C4-2B (cell line): ENCODE data around the gene CDKN2AIP.

Experiments used
- H3K27ac ChIP-seq: fragments of 450-650 bp; 2 replicates; pipeline ENCODE4 v1.5.1; 2017
- ZFX ChIP-seq: fragments of 450-650 bp; IDR thresholded peaks from 2 replicates; pipeline ENCODE4 v1.6.1; 2017
- TF ChIP-seq, protein P1 (sequence below): fragments of 450-650 bp; conservative IDR thresholded peaks from 2 replicates; pipeline ENCODE4 v1.5.1; 2017; ENCODE audit warnings: mild to moderate bottlenecking

Gene CDKN2AIP

DNA sequence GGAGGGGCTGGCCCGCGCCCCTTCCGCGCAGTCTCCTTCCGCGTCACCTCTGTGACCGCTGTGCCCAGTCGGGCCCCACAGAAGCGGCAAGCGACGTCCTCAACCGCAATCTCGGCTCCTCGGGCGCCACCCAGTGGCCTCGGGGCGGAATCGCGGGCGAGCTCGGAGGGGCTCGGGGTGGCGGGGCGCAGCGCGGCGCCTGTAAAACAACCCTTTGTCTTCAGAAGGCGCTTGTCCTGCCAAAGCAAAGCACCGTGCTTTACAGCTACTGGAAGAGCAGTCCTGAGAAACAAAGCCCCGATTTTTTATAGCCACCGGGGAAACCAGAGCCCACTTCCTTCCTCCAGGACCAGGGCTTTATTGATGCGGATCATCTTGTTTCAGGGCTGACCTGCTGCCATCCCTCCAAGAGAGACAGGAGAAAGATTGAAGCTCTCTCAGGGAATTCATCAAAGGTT, 37.3 kb upstream of the CDKN2AIP start:
- no peak for TF ChIP-seq ZFX
- TF ChIP-seq, protein P1, sequence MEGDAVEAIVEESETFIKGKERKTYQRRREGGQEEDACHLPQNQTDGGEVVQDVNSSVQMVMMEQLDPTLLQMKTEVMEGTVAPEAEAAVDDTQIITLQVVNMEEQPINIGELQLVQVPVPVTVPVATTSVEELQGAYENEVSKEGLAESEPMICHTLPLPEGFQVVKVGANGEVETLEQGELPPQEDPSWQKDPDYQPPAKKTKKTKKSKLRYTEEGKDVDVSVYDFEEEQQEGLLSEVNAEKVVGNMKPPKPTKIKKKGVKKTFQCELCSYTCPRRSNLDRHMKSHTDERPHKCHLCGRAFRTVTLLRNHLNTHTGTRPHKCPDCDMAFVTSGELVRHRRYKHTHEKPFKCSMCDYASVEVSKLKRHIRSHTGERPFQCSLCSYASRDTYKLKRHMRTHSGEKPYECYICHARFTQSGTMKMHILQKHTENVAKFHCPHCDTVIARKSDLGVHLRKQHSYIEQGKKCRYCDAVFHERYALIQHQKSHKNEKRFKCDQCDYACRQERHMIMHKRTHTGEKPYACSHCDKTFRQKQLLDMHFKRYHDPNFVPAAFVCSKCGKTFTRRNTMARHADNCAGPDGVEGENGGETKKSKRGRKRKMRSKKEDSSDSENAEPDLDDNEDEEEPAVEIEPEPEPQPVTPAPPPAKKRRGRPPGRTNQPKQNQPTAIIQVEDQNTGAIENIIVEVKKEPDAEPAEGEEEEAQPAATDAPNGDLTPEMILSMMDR, result peak; percentile 93
- no peak overlapping the region for H3K27ac ChIP-seq

DNA sequence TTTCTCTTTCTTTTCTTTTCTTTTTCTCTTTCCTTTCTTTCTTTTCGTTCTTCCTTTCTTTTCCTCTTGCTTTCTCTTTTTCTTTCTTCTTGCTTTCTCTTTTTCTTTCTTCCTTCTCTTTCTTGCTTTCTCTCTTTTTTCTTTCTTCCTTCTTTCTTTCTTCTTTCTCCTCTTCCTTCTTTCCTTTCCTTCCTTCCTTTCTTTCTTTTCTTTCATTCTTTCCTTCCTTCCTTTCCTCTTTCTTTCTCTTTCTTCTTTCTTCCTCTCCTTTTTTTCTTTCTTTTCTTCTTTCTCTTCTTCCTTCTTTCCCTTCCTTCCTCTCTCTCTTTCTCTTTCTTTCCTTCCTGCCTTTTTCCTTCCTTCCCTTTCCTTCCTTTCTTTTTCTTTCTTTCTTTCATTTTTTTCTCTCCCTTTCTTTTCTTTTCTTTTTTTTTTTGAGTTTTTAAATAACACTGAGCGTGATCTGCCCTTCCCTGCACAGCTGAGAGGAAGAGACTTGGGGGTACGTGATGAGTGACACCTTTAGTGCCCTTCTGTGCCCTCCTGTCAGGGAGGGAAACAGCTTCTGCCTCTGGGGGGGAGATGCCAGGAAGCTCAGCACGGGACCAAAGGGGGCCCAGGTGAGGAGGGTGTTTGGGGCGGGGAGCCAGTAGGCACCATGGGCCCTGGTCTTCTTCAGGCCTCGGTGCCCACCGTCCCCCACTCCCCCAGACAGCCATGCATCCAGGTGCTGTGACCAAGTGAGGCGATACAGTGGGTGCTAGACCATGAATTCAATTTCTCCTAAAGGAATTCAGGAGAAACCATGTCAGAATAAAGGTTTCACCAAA, 36.6 kb upstream of the CDKN2AIP start:
- no peak overlapping the region for H3K27ac ChIP-seq
- TF ChIP-seq, protein P1, result no peak
- TF ChIP-seq ZFX, result no peak

DNA sequence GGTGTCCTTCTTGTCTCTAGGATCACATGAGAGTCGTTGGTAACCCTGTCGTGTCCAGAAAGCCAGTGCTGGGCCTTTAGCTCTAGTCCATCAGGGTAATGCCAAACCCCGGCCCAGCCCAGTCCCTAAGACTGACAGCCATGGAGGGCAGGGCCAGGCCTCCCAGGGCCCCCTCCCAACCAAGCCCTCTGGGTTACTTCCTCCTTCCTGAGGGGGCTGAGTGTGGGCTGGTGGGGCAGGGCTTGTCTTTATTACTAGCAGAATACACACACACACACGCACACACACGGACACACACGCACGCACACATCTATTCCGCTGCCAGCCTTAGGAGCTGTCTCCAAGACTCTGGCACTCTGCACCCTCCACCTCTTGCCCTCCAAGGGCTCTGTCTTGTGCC, 35.6 kb upstream of the CDKN2AIP start:
- H3K27ac ChIP-seq, result no peak overlapping the region
- TF ChIP-seq, protein P1, result no peak
- no peak for TF ChIP-seq ZFX

DNA sequence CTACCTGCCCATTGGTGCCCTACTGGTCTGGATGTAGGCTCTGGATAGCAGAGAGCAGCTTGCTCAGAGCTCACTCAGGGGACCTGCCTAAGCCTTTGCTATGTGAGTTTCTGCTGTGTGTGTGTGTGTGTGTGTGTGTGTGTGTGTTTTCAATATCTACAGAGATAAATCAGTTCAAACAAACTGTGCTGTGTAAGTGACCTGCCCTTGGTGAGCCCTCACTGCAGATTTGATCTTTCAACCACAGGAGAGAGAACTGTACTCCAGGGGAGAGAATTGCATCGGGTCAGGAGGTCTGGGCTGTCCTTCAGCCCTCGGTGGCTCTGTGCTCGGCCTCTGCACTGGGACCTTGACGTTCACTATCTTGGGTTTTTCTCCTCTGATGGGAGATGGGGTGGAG, 35.0 kb upstream of the CDKN2AIP start:
- H3K27ac ChIP-seq, result no peak overlapping the region

DNA sequence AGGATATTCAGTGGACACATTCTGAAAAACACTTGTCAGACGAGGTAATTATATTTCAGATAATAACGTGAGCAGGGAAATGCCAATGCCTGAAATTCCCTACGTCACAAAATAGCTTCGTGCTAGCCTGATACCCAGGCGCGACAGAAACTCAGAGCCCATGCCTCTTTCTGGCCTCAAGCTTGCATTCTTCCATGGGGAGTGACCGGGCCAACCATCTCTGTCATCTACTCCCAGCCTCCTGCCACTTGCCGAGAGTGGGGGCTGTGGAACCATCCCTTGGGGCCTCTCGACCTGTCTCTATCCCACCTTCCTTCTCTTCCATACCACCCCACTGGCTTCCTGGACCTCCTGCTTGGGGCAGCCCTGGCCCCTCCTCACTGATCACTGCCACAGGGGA, 34.5 kb upstream of the CDKN2AIP start:
- TF ChIP-seq, protein P1, result no peak
- TF ChIP-seq ZFX, result no peak
- no peak overlapping the region for H3K27ac ChIP-seq

More for the DNA sequence above, 35.0 kb upstream of the CDKN2AIP start:
- no peak for TF ChIP-seq ZFX
- TF ChIP-seq, protein P1, result no peak

DNA sequence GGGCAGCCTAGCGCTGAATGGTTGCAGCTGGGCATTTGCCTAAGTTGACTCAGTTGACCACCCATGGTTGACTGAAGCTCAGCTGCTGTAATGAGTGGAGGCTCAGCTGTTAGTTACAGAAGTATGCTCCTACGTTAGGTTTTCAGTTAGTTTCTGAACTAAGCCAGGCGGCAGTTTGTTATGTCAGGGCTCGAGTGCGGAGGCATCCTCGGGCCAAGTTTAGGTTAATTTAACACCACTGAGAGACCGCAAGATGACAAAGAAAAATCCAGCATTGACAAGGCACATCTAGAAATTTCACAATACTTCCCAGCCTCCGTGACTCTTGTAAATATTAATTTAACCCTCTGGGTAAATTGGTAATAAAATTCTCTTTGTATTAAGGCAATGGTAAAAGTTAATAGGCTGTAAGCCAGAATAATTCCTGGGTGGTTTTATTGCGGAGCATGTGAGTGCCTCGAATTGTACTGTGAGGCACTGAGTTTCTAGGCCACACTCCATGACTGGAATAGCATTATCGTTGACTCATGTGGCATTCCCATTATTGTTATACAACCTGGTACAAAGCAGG, 33.1 kb upstream of the CDKN2AIP start:
- TF ChIP-seq, protein P1, result no peak
- H3K27ac ChIP-seq, result no peak overlapping the region

DNA sequence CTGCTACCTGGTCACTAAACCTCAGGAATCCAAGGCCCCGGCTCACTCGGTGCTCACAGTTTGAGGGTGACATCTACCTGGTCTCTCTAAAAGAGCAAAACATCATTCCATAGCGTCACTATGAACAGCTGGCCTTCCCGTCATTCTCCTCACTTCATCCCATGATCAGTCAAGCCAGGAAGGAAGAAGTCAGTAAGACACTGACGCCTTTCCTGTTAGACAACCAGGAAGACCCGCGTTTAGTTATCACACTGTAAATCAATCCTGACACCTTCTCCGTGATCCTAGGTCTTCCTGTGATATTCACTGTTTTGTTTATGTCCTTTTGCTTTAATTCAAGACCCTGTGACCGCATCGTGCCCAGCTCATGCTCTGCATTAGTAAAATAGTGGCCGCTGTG, 31.6 kb upstream of the CDKN2AIP start:
- TF ChIP-seq, protein P1, result no peak
- no peak for TF ChIP-seq ZFX
- H3K27ac ChIP-seq, result no peak overlapping the region
